Measurements from ENCODE around the gene DENND6B. TPM values are rescaled to one million over a fixed set of nuclear protein-coding genes. Genes with fewer than 3 reads are reported as not detected.

Gene DENND6B
- total RNA-seq, 1 experiment from 2014 or later, result 11.0 TPM

DNA sequence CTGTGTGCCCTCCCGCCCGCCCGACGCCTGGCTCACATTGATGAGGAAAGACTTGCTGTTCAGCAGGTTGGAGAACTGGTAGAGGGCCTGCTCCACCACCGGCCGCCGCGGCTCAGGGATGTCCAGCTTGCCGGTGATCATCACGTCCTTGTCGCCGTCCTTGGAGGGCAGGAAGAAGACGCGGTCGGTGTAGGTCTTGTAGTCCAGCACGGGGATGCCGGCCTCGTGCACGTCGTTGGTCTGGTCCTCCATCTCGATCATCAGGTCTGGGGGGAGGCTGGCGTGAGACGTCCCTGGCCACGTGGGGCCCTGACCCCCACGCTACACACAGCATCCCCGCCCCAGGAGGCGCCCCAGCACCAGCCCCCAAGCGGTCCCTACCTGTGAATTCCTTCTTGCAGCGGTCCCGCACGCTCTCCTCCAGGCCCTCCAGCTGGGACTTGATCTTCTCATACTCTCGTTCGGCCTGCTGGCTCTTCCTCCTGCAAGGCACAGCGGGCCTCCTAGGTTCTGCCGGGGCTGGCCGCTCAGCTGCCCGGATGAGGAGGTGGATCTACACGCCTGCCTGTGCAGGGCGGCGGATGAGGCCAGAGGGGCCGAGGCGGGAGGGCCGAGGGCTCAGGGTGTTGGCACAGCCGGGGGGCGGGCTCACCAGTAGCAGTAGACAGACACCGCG, 46.0 kb downstream of the DENND6B start:
- no peak overlapping the region for H2AFZ ChIP-seq (ENCODE audit: low read depth, low read length, poor library complexity, severe bottlenecking)
- no peak overlapping the region for H3K9ac ChIP-seq (ENCODE audit: low read length)
- DNase-seq (ENCODE audit: low read depth, low spot score) (no peak), ATAC-seq (no peak)
- H3K9me3 ChIP-seq (ENCODE audit: control insufficient read depth in 1 of 2, insufficient read depth in 1 of 2, low read depth in 1 of 2, low read length in 2 of 2), result peaks cover 4 to 9% of the 10 kb centered on the region in 2 experiments; a peak in 2 of 4 replicates
- no peak overlapping the region for H3K4me2 ChIP-seq (ENCODE audit: low read length)
- ChIA-PET POLR2A (no interaction called here), RAD21 (ENCODE audit: low non-redundant PET in 1 of 2, low total read pairs in 2 of 2, uncharacterized antibody in 2 of 2, unreplicated experiment in 2 of 2) (interaction anchor here in 1 of 2 experiments (0.6 kb wide), 1 partner anchor 31 kb away, joined by 3 read pairs; no protein-coding TSS in a partner anchor), CTCF (interaction anchor here (0.6 kb wide), 1 partner anchor 21 kb away, joined by 5 read pairs; no protein-coding TSS in a partner anchor)
- TF ChIP-seq TCF7L2 (IDR thresholded peaks at IDR 0.05; ENCODE audit: borderline replicate concordance, extremely low read depth, insufficient read depth, insufficient read length) (no peak), YY1 (IDR thresholded peaks at IDR 0.05; ENCODE audit: extremely low read depth, insufficient replicate concordance, low read depth, low read length) (no peak), ZNF274 (IDR thresholded peaks at IDR 0.05; ENCODE audit: low read depth, low read length) (no peak), EZH2phosphoT487 (IDR thresholded peaks at IDR 0.05; ENCODE audit: borderline replicate concordance) (no peak), SRF (IDR thresholded peaks at IDR 0.05; ENCODE audit: low read depth) (no peak), SP1 (IDR thresholded peaks at IDR 0.05; ENCODE audit: low read depth) (no peak), JUND (IDR thresholded peaks at IDR 0.05) (no peak), POLR2AphosphoS5 (IDR thresholded peaks at IDR 0.05; ENCODE audit: low read depth, low read length) (no peak), ELF1 (IDR thresholded peaks at IDR 0.05; ENCODE audit: borderline replicate concordance, low read depth) (no peak)
- TF ChIP-seq, protein P1, sequence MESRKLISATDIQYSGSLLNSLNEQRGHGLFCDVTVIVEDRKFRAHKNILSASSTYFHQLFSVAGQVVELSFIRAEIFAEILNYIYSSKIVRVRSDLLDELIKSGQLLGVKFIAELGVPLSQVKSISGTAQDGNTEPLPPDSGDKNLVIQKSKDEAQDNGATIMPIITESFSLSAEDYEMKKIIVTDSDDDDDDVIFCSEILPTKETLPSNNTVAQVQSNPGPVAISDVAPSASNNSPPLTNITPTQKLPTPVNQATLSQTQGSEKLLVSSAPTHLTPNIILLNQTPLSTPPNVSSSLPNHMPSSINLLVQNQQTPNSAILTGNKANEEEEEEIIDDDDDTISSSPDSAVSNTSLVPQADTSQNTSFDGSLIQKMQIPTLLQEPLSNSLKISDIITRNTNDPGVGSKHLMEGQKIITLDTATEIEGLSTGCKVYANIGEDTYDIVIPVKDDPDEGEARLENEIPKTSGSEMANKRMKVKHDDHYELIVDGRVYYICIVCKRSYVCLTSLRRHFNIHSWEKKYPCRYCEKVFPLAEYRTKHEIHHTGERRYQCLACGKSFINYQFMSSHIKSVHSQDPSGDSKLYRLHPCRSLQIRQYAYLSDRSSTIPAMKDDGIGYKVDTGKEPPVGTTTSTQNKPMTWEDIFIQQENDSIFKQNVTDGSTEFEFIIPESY (IDR thresholded peaks at IDR 0.05; ENCODE audit: extremely low read depth, insufficient replicate concordance, low read length), result no peak
- TF ChIP-seq, protein P2, sequence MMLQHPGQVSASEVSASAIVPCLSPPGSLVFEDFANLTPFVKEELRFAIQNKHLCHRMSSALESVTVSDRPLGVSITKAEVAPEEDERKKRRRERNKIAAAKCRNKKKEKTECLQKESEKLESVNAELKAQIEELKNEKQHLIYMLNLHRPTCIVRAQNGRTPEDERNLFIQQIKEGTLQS (IDR thresholded peaks at IDR 0.05), result no peak
- TF ChIP-seq, protein P3, sequence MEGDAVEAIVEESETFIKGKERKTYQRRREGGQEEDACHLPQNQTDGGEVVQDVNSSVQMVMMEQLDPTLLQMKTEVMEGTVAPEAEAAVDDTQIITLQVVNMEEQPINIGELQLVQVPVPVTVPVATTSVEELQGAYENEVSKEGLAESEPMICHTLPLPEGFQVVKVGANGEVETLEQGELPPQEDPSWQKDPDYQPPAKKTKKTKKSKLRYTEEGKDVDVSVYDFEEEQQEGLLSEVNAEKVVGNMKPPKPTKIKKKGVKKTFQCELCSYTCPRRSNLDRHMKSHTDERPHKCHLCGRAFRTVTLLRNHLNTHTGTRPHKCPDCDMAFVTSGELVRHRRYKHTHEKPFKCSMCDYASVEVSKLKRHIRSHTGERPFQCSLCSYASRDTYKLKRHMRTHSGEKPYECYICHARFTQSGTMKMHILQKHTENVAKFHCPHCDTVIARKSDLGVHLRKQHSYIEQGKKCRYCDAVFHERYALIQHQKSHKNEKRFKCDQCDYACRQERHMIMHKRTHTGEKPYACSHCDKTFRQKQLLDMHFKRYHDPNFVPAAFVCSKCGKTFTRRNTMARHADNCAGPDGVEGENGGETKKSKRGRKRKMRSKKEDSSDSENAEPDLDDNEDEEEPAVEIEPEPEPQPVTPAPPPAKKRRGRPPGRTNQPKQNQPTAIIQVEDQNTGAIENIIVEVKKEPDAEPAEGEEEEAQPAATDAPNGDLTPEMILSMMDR (IDR thresholded peaks at IDR 0.05 in 2 of 3, conservative IDR thresholded peaks at IDR 0.05 in 1 of 3; ENCODE audit: borderline replicate concordance in 1 of 3, insufficient read depth in 1 of 3, low read depth in 2 of 3, low read length in 2 of 3), result no peak
- peaks cover 32 to 68% of the 10 kb centered on the region in 2 experiments for H3K36me3 ChIP-seq (ENCODE audit: control insufficient read depth in 1 of 2, insufficient read depth in 2 of 2, low read length in 2 of 2)
- intact Hi-C loops (cut with micrococcal nuclease), result no loop called here
- no peak overlapping the region for H3K4me3 ChIP-seq (replicated peaks in 1 of 2; ENCODE audit: low read depth in 1 of 2, low read length in 2 of 2)
- peak overlapping the region; percentile 96; the same call in 1 of the 2 replicates for H3K27ac ChIP-seq (ENCODE audit: low read depth, low read length)
- peaks cover 16% of the 10 kb centered on the region; the same call in 1 of the 2 replicates for H3K79me2 ChIP-seq (ENCODE audit: insufficient read depth, low read length)
- no peaks in the 10 kb centered on the region for H4K20me1 ChIP-seq (ENCODE audit: insufficient read depth)
- H3K9me2 ChIP-seq (ENCODE audit: insufficient read depth), result no peaks in the 10 kb centered on the region
- no peaks in the 10 kb centered on the region for H3K27me3 ChIP-seq (ENCODE audit: insufficient read depth, low read length)
- no TSS peak for BruUV-seq (replicated peaks)
- H3K4me1 ChIP-seq (ENCODE audit: control insufficient read depth in 1 of 2, insufficient read depth in 2 of 2, low read length in 2 of 2), result peaks cover 20 to 30% of the 10 kb centered on the region in 2 experiments
